Left forelimb (tissue), 1 donor: ENCODE measurements around the gene ANKRD55.
A peak's percentile ranks its signal among the peaks of the same experiment; 100 is the strongest.
"Not testable (repeated sequence)": the region's sequence is repeated elsewhere in the genome, so short reads cannot be mapped to it uniquely, and the experiment has no call there.

Experiments used
- DNase-seq: peaks from one replicate; pipeline ENCODE4 v3.0.0-alpha.2; 2018; ENCODE audit warnings: low spot score

Gene ANKRD55

DNA sequence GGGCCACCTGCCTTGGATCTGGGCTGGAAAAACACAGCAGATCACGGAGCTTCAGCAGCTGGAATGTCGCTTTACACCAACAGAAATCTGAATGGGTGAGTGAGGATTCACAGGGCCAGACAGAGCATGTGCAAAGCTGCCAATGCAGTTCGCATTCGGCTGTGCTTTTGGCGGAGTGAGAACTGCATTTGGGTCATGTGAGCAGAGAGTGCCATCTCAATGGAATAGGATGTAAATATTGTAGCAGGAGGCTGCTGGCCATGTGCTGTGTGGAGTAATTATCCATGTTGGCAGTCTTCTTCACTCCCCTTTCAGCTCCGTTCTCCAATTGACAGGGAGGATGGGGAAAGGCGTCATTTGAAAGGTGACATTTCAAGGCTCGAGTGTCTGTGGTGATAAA is at the start of gene ANKRD55:
ANKRD55 (minus strand) TSS at position 101 of the 400 bp plus-strand sequence. CDS start 417 bp downstream, outside the sequence.
- no peak for DNase-seq

DNA sequence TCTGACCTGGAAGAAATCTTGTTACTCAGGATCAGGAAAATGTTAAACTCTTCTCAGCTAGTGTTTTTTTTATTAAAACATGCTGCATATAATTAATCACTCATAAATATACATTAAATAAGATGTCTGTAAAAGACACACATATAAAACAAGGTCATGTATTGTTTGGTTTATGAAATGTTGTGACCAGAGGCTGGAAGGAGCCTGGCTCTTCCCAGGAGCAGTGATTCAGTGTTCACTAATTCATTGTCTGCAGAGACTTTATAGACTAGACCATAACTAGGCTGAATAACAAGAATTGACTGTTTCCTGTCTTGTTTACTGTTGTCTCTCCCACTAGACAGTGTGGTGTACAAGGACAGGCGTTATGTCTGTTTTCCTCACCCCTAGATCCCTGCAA is 49.1 kb upstream of the ANKRD55 start:
- DNase-seq, result no peak

DNA sequence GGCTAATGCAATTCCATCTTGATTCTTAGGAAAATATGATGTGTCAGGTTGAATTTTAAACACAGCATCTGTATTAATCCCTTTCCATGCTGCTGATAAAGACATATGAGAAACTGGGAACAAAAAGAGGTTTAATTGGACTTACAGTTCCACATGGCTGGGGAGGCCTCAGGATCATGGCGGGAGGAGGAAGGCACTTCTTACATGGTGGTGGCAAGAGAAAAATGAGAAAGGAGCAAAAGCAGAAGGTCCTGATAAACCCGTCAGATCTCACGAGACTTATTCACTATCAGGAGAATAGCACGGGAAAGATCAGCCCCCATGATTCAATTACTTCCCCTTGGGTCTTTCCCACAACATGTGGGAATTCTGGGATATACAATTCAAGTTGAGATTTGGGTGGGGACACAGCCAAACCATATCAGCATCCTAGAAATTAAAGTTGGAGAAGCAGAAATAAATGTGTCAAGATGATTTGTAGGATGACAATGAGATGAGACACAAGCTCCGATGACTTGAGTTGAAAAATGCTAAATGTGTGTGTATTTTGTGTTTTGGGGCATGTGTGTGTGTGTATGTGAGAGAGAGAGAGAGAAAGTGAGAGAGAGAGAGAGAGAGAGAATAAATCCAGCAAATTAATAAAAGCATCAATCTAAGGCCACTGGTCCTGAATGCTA is 48.5 kb upstream of the ANKRD55 start:
- no peak for DNase-seq

DNA sequence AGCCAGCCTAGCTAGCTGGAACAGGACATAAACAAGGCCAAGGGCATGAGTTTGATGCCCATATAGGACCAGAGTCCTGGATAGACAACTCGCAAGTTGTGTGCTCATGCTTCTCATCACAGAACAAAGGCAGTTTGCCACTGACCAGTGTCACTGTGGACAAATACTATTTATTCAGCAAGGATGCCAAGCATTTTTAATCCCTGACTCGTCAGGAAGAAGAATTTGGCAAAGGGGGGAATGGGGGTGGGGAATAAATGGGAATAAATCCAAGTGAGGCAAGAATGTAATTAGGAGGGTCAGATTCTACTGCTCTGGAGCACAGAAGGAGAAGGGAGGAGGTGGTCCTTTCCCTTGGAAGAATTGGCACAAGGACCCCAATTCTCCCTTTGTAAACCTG is 46.8 kb upstream of the ANKRD55 start:
- no peak for DNase-seq

DNA sequence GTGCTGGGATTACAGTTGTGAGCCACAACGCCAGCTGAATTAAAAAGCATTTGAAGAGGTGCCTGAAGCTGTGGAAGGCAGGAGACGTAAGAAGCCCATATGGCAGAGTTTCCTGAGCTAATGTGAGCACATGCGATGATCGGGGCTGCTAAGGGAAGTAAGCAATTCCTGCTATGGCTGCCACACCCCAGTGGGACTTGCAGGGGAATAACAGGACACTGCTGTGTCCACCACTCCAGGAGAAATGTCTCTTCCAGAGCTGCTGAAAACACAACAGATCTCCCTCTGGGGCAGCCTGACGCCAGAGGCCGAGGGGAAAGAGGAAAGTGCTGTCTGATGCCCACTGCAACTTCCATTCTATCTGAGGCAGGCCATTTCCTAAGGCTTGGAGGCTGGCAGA is 46.2 kb upstream of the ANKRD55 start:
- DNase-seq, result no peak

DNA sequence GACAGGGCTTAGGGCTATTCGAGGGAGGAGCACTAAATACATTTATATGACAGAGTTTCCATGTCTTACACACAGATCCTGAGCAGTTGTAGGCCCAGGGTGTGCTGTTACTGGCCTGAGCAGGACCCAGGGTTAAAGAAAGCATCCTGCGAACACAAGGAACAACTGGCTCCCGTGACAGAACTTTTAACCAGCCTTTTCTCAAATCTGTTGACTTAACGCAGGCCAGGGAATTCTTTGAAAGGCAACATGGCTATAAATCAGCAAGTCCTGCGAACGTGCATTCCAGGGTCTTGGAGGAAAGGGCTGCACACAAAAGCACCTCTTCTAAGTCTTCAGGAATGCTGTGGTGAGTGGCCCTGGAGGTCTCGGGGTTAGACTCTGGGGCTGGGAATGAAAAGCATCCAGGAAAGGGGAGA is 45.2 kb upstream of the ANKRD55 start:
- DNase-seq, result no peak

DNA sequence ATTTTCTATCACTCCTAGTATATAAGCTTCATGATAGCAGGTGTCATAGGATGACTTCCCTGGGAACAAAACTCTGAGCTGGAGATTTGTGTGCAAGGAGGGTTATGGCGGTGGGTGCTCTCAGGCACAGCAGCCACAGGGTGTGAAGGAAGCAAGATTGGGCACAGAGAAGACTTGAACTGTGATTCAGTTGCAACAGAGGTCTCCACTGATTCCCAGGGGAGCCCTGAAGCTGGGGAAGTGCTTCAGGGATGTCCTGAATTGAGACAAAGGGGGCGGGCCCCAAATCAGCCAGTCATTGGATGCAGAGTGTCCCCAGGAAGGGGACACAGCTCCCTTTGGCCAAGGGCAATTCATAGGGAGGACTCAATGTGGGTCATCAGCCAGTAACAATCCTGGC is 44.4 kb upstream of the ANKRD55 start:
- no peak for DNase-seq

DNA sequence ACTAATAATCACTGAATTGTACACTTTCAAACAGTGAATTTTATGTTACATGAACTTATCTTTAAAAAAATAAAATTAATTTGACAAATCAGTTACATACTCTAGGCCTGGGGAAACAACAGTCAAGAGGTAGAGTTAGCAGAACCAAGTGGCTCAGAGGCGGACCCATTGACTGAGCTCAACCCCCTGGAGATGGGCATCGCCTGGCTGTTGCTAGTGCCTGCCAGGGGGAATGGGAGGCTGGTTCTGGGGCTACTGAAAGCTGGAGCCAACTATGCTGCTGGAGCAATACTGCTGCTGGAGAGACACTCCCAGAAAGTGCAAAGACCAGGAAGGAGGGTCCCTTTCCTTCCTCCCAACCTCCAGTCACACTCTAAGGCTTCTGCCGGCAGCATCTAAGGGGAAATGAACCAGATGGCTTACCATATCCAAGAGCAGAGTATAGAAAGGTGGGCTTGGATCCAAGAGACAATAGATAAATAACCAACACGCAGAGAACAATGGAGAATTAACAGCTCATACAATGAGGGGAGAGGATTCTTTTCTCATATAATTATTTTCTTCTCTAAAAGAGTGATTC is 40.3 kb upstream of the ANKRD55 start:
- no peak for DNase-seq

DNA sequence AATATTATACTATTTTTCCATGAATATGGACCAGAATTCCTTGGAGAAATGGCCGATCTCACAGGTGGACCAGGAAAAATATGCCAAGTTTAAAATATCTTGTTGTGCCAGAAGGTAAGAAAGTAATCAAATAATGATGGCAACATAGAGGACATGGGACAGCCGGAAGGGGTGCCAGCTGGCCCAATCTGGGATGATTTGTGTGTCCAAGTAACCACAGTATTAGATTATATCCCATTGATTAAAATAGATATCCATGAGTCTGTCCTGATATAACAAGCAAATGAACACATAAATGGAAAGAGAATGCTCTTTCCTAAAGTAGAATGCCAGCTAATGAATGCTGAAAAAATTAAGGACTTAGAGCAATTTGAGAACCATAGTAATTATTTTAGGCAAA is 39.6 kb upstream of the ANKRD55 start:
- no peak for DNase-seq

DNA sequence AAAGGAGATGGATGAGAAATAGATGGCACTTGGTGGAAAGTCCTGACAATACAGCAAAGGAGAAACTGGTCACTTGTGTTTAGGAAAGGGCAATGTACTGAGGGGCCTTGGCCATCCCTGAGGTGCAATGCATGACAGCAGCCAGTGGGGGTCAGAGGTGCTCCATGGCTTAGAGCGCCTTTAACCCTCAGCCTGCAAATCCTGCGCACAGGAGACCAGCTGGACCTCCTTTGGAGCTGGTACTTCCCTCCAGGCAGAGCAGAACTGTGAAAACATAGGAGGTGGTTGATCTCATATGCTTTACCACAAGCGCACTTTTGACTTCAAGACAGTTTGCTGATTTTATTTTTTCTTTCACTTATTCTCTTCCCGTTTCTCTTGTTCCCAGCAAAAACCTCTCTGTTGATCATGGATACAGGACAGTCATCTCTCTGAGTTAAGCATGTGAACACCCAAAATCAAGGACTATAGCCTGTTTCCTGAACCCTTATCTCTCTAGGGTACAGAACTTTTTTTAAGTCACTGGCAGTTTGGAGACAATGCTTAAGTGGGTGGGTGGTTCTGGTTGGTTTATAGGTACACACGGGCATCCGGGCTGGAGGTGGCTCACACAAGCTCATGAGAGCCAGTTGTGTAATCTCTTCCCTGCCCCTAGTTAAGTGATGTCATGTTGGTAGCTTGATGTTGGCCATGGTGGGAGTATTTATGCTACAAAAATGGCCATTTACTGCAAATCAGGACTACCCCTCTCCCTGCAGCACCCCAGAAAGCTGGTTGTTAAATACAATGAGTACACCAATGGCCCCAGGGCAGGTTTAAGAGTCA is 37.6 kb upstream of the ANKRD55 start:
- DNase-seq, result peak; percentile 90

DNA sequence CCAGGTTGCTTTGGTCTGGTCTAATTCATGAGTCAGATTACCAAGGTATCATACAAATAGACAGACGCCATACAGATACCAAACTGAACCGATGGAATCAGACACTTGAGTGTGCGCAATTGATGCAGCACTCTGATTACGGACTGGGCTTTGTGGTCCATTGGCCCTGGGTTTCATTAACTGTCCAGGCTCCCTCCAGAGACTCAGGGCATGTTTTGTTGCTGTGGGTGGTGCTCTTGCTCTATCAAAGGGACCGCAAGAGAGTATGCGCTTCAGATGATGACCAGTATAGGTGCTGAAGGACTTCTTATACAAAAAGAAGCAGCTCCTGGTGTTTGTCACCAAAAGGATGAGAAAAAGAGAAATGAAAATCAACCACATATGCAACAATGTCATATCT is 36.9 kb upstream of the ANKRD55 start:
- DNase-seq, result no peak

DNA sequence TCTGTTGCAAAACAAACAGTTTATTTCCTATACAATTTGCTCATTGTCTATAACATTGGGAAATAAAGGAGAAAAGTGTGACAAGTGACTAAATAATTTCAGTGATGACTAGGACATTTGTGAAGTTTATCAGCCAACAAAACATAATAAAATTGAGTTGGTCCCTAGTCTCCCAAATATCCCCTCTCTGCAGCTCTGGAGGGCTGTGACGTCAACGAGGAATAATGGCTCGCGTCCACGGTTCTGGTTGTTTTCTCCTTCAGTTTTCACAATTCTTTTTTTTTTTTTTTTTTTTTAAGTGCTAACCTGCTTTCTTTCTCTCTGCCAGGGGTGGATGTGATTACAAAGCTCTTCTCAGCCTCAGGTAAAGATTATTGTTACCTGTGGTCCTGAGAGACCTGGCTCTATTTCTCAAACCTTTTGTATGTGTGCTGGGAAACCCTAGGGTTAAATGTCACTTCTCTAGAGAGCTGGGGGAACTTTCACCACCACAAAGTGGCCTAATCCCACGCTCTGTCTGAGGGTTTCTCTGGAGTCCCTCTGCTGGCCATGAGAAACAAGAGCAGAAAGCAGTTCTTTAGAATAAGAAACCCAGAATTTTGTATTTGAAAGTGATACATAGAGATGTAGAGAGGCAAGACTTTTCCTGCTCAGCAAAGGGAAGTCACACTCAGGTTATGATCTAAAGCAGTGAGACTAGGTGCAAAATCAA is 36.2 kb upstream of the ANKRD55 start:
- DNase-seq, result no peak

DNA sequence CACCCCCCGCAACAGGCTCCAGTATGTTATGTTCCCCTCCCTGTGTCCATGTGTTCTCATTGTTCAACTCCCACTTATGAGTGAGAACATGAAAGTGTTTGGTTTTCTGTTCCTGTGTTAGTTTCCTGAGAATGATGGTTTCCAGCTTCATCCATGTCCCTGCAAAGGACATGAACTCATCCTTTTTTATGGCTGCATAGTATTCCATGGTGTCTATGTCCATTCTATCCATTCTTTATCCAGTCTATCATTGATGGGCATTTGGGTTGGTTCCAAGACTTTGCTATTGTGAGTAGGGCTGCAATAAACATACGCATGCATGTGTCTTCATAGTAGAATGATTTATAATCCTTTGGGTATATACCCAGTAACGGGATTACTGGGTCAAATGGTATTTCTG is 35.6 kb upstream of the ANKRD55 start:
- not testable (repeated sequence) for DNase-seq

DNA sequence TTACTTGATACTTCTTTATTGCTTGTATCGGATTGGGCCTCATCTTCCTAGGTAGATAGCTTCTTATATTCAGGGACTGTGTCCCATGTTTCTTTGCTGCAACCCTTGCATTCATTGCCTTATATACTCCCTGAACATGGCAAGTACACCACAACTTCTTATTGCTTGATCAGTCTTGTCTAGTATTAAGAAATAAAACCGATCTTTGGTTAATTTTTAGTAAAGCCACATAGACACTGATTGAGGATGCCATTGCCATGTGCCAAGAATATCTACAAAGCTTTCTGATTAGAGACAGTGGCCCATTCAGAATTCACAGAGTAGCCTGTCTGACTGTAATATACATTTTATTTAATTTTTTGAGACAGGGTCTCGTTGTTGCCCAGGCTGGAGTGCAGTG is 34.7 kb upstream of the ANKRD55 start:
- no peak for DNase-seq

DNA sequence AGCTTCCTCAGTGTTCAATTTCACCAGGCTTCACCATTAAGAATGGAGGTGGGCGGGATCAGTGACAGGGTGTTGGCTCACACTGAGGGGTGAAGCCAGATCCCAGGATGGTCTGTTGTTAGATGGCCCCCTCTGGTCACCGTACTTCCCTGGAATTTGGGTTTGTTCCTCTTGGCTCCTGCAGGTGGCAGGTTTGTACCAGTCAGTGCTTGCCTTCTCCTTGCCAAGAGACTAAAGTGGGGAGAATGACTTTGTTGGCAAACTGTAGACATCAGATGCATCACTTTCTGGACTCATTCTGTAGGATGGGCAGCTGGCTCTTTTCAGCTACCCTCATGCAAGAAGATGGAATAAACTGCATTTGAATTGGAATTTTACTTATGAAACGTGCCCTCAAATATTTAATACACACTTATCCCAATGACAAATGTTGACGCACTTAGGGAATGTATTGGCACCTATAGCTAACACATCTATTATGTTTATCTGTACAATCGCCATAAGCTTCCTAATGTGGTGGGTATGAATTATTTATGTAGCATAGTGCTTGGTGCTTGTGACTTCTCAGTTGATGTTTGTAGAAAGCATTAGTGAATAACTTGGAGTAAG is 31.4 kb upstream of the ANKRD55 start:
- no peak for DNase-seq

DNA sequence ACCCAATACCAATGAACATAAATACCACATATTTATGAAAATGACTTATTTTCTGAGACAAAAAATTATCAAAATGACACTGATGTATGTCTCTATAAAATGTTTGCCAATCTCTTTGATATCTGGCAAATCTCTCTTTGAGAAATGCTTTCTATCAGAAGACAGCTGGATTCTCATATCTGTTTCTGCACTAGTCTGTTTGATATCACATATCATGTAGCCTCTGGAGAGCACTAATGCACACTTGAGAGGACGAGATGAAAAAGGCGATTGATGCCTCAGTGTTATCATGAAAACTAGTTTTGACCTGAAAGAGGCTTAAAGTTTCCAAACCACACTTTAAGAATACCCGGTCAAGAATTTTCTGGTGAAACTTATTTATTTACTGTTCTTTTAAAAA is 29.1 kb upstream of the ANKRD55 start:
- DNase-seq, result no peak

DNA sequence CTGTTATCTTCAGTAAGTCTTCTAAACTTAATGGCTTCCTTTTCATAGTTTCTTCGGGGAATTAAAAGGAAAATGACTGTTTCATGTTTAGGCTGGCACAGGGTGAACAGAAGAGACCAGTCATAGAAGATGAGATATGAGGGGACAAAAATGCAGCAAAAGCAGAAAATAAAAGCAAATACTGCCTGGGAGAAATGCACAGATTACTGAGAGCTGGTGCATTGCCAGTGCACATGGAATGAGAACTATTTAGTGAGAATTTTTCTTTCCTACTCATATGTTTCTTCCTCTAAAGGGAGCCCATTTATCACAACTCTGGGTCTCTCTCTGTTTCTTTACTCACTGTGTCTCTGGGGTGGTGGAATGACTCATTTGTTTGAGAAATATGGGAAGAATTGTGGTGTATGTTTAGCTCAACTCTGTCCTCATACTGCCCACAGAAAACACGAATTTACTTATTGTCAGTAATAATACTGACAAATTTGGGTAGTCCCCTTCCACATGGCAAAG is 25.9 kb upstream of the ANKRD55 start:
- DNase-seq, result no peak

DNA sequence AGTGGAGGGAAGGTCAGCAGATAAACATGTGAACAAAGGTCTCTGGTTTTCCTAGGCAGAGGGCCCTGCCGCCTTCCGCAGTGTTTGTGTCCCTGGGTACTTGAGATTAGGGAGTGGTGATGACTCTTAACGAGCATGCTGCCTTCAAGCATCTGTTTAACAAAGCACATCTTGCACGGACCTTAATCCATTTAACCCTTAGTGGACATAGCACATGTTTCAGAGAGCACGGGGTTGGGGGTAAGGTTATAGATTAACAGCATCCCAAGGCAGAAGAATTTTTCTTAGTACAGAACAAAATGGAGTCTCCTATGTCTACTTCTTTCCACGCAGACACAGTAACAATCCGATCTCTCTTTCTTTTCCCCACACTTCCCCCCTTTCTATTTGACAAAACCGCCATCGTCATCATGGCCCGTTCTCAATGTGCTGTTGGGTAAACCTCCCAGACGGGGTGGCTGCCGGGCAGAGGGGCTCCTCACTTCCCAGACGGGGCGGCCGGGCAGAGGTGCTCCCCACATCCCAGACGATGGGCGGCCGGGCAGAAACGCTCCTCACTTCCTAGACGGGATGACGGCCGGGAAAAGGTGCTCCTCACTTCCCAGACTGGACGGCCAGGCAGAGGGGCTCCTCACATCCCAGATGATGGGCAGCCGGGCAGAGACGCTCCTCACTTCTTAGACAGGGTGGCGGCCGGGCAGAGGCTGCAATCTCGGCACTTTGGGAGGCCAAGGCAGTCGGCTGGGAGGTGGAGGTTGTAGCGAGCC is 24.8 kb upstream of the ANKRD55 start:
- not testable (repeated sequence) for DNase-seq

DNA sequence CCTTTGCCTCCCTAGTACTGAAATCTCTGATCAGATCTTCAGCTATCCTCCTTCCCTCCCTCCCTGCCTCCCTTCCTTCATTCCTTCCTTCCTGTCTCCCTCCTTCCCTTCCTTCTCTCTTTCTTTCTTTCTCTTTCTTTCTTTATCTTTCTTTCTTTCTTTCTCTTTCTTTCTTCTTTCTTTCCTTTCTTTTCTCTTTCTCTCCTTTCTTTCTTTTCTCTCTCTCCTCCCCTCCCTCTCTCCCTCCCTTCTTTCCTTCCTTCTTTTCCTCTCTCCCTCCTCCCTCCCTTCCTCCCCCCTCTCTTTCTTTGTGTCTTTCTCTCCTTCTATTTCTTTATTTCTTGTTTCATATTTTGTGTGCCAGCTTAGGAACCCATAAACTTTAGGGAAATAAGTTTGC is 23.9 kb upstream of the ANKRD55 start:
- DNase-seq, result no peak

DNA sequence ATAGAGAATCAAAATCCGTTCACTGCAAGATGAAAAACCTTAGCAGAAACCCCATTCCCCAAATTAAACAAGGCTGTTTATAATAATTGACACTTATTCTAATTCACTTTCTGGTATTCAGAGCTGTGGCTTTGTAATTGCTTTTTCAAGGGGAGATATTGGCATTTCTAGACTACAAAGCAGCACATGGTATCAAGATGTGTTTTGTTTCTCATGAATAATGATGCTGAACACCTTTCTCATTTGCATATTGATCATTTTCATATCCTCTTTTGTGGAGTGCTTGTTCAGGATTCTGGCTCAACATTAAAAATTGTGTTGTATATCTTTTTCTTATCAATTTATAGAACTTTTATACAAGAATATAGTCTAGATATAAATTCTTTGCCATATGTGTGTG is 22.4 kb upstream of the ANKRD55 start:
- no peak for DNase-seq

DNA sequence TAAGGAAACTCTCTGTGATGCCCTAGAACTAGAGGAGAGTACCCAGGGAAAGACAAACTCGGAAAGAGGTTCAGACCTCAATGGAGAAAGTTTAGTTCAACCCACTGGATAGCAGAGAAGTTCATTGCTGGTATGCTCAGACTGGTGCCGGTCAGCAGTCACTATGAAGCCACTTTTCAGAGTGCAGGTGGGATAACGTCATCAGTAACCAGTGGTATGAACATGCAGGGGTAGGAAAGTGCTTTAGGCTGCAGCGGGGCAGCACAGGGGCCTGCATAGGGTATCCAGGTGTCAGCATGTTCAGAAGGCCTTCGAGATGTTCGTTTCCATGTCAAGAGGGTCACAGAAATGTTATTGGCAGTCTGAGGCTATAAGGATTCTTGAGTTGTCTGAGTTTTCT is 20.8 kb upstream of the ANKRD55 start:
- no peak for DNase-seq
